22Rv1 (cell line): ENCODE data around the gene CCNK.

Source experiments
- H3K27ac ChIP-seq: fragments of 450-650 bp; 2 replicates; pipeline ENCODE4 v1.5.1; 2017
- CTCF ChIP-seq: fragments of 450-650 bp; IDR thresholded peaks from 2 replicates; pipeline ENCODE4 v1.5.1; 2017; ENCODE audit warnings: mild to moderate bottlenecking
- ZFX ChIP-seq: fragments of 450-650 bp; IDR thresholded peaks from 2 replicates; pipeline ENCODE4 v1.6.1; 2017; ENCODE audit warnings: antibody characterized with exemption, borderline replicate concordance

Gene CCNK

GRCh38 chr14:99454246-99454645 lies 27.0 kb upstream of the CCNK start:
- no peak overlapping the region for H3K27ac ChIP-seq
- TF ChIP-seq CTCF (no peak), ZFX (no peak)

GRCh38 chr14:99459481-99460100 lies 21.6 kb upstream of the CCNK start:
- no peak for TF ChIP-seq ZFX
- no peak for TF ChIP-seq CTCF
- no peak overlapping the region for H3K27ac ChIP-seq

- no peak for TF ChIP-seq CTCF
- no peak for TF ChIP-seq ZFX
- H3K27ac ChIP-seq, result no peak overlapping the region
Measured at GRCh38 chr14:99460793-99461192, 20.4 kb upstream of the CCNK start.

- no peak for TF ChIP-seq CTCF
- TF ChIP-seq ZFX, result no peak
- H3K27ac ChIP-seq, result no peak overlapping the region
Measured at GRCh38 chr14:99461411-99462085, 19.7 kb upstream of the CCNK start.

GRCh38 chr14:99462210-99462609 lies 19.0 kb upstream of the CCNK start:
- no peak for TF ChIP-seq ZFX
- TF ChIP-seq CTCF, result no peak
- H3K27ac ChIP-seq, result no peak overlapping the region

- TF ChIP-seq ZFX, result no peak
- no peak for TF ChIP-seq CTCF
- H3K27ac ChIP-seq, result no peak overlapping the region
Measured at GRCh38 chr14:99463974-99464373, 17.2 kb upstream of the CCNK start.

- TF ChIP-seq CTCF, result no peak
- TF ChIP-seq ZFX, result no peak
- no peak overlapping the region for H3K27ac ChIP-seq
Measured at GRCh38 chr14:99465288-99465687, 15.9 kb upstream of the CCNK start.
